NT2/D1 (cell line): ENCODE results near the gene EPHA7.

Experiments
- DNase-seq: peaks from one replicate; pipeline ENCODE4 v3.0.0-alpha.2; 2011; ENCODE audit warnings: low read depth, low spot score
- H3K27me3 ChIP-seq: 2 replicates; pipeline ENCODE4 v1.6.0; 2011; ENCODE audit warnings: mild to moderate bottlenecking; ENCODE audit not compliant: insufficient read length, insufficient read depth
- H3K36me3 ChIP-seq: 2 replicates; pipeline ENCODE4 v1.6.1; 2011; ENCODE audit warnings: mild to moderate bottlenecking, low read length, mixed read lengths; ENCODE audit not compliant: insufficient read depth, insufficient read length
- H3K4me1 ChIP-seq: 2 replicates; pipeline ENCODE4 v1.5.1; 2011; ENCODE audit not compliant: insufficient read depth, insufficient read length
- H3K4me3 ChIP-seq: 2 replicates; pipeline ENCODE4 v1.5.1; 2011; ENCODE audit warnings: low read depth; ENCODE audit not compliant: insufficient read length
- H3K9ac ChIP-seq: 2 replicates; pipeline ENCODE4 v1.6.0; 2011; ENCODE audit warnings: low read depth; ENCODE audit not compliant: insufficient read length
- H3K9me3 ChIP-seq: 2 replicates; pipeline ENCODE4 v1.5.1; 2011; ENCODE audit warnings: mild to moderate bottlenecking, low read length; ENCODE audit not compliant: insufficient read depth
- SUZ12 ChIP-seq: IDR thresholded peaks from 2 replicates; pipeline ENCODE4 v1.6.1; 2011; ENCODE audit not compliant: insufficient read length, insufficient read depth; ENCODE audit errors: extremely low read depth
- YY1 ChIP-seq: IDR thresholded peaks from 2 replicates; pipeline ENCODE4 v1.6.1; 2011; ENCODE audit not compliant: insufficient read length, insufficient read depth
- ZNF274 ChIP-seq: IDR thresholded peaks from 2 replicates; pipeline ENCODE4 v1.6.1; 2011; ENCODE audit warnings: mild to moderate bottlenecking, low read depth, low read length

The EPHA7 gene

GRCh38 chr6:93242049-93242448 is 177.3 kb downstream of the EPHA7 start:
- no peak overlapping the region for H3K4me3 ChIP-seq
- no peak overlapping the region for H3K9ac ChIP-seq
- no peak for TF ChIP-seq ZNF274
- TF ChIP-seq YY1, result no peak
- TF ChIP-seq SUZ12, result no peak

GRCh38 chr6:93238632-93239031 is 180.7 kb downstream of the EPHA7 start:
- TF ChIP-seq YY1, result no peak
- TF ChIP-seq SUZ12, result no peak
- TF ChIP-seq ZNF274, result no peak
- Histone ChIP-seq H3K27me3 (no peaks in the 10 kb centered on the region), H3K36me3 (no peaks in the 10 kb centered on the region), H3K4me3 (no peak overlapping the region), H3K9me3 (no peaks in the 10 kb centered on the region), H3K4me1 (no peaks in the 10 kb centered on the region), H3K9ac (no peak overlapping the region)
- no peak for DNase-seq

More at GRCh38 chr6:93242049-93242448, 177.3 kb downstream of the EPHA7 start:
- Histone ChIP-seq H3K4me1 (no peaks in the 10 kb centered on the region), H3K9me3 (no peaks in the 10 kb centered on the region), H3K36me3 (no peaks in the 10 kb centered on the region), H3K27me3 (no peaks in the 10 kb centered on the region)
- no peak for DNase-seq

DNA sequence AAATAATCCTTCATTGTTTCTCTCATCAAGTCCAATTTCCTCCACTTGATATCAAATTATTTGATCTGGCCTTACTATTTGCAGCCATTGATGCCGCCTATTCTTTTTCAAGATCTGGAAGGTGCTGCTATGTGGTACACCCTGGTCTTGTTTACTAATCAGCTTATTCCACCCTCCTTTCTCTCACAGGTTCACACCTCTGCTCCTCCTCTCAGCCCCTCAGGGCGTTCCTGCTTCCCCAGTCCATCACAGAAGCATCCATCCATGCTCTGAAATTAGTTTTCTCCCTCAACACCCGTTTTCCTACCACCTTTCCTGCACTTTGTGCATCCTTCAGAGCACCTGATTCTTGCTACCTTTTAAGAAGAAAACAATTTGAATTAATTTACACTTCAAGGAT is 183.6 kb downstream of the EPHA7 start:
- TF ChIP-seq YY1, result no peak
- TF ChIP-seq ZNF274, result no peak
- TF ChIP-seq SUZ12, result no peak
- H3K9ac ChIP-seq, result no peak overlapping the region
- H3K27me3 ChIP-seq, result no peaks in the 10 kb centered on the region
- no peak overlapping the region for H3K4me3 ChIP-seq
- no peak for DNase-seq
- H3K36me3 ChIP-seq, result no peaks in the 10 kb centered on the region
- H3K4me1 ChIP-seq, result no peaks in the 10 kb centered on the region
- no peaks in the 10 kb centered on the region for H3K9me3 ChIP-seq

DNA sequence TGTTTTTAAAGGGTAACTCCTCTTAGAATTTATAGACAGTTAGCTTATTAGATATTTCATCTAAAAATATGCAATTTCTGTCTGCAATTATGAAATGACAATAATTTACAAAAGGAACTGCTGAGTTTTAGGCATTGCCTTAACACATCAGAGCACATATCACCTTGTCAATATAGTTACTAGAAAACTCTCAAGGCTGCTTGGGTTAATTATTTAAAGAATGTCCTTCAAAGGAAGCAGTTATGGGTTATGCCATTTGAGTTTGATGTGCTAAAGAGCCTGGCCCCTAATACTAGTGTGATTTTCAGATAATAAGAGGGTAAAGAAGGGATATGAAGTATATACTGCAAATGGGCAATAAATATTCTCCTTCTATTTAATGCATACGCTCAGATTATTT is 192.5 kb downstream of the EPHA7 start:
- H3K9ac ChIP-seq, result no peak overlapping the region
- H3K27me3 ChIP-seq, result no peaks in the 10 kb centered on the region
- no peak overlapping the region for H3K4me3 ChIP-seq
- H3K4me1 ChIP-seq, result no peaks in the 10 kb centered on the region
- TF ChIP-seq ZNF274 (no peak), SUZ12 (no peak), YY1 (no peak)
- no peak for DNase-seq
- H3K36me3 ChIP-seq, result no peaks in the 10 kb centered on the region
- H3K9me3 ChIP-seq, result no peaks in the 10 kb centered on the region

DNA sequence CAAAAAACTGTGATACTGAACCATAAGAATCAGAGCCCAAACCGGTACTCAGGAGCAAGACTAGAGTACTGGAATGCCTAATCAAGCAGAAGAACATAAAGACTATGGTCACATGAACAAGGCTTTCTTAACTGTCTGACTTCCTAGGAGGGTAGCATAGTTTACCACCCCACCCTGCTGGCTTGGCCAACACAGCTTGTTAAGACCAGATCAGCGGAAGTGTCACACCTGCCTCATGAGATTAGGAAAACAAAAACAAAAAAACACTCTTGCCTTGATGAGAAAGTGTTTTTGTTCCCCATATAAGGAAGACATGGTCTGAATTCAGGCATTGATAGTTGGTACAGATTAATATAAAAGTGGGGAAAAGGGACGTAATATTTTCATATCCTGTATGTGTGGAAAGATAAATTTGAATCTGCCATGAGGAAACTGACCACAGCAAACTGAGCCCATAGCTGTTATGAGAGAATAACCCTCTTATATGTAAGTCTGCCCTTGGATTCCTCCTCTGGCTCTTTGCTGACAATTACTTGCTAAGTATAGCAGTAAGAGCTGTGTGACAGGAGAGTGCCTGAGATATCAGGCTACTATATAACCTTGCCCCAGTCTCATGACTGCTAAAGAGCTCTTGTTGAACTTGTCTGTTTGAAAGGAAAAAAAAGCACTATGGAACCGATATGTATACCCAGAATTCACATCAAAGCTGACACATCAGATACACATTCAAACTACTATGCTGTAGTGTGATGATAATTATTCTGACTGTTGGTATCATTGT is 197.1 kb downstream of the EPHA7 start:
- TF ChIP-seq ZNF274, result no peak
- TF ChIP-seq YY1, result no peak
- no peak for TF ChIP-seq SUZ12

GRCh38 chr6:93219447-93219846 is 199.9 kb downstream of the EPHA7 start:
- H3K4me1 ChIP-seq, result no peaks in the 10 kb centered on the region
- H3K9ac ChIP-seq, result no peak overlapping the region
- no peaks in the 10 kb centered on the region for H3K36me3 ChIP-seq
- DNase-seq, result no peak
- H3K9me3 ChIP-seq, result no peaks in the 10 kb centered on the region
- H3K27me3 ChIP-seq, result no peaks in the 10 kb centered on the region
- no peak overlapping the region for H3K4me3 ChIP-seq
- no peak for TF ChIP-seq YY1

More for the DNA sequence above, 197.1 kb downstream of the EPHA7 start:
- Histone ChIP-seq H3K9me3 (no peaks in the 10 kb centered on the region), H3K36me3 (no peaks in the 10 kb centered on the region), H3K9ac (no peak overlapping the region), H3K27me3 (no peaks in the 10 kb centered on the region), H3K4me3 (no peak overlapping the region), H3K4me1 (no peaks in the 10 kb centered on the region)
- no peak for DNase-seq

- no peaks in the 10 kb centered on the region for H3K27me3 ChIP-seq
- no peaks in the 10 kb centered on the region for H3K36me3 ChIP-seq
- no peak overlapping the region for H3K4me3 ChIP-seq
- no peaks in the 10 kb centered on the region for H3K9me3 ChIP-seq
- no peaks in the 10 kb centered on the region for H3K4me1 ChIP-seq
- TF ChIP-seq ZNF274 (no peak), SUZ12 (no peak), YY1 (no peak)
- no peak overlapping the region for H3K9ac ChIP-seq
- no peak for DNase-seq
Observed at GRCh38 chr6:93218096-93218495, 201.3 kb downstream of the EPHA7 start.
